Measurements from ENCODE around the gene GNAI1. TPM values are rescaled to one million over a fixed set of nuclear protein-coding genes. Genes with fewer than 3 reads are reported as not detected.

The GNAI1 gene
- total RNA-seq, 1 donor from 2014 or later: 25.2 TPM

DNA sequence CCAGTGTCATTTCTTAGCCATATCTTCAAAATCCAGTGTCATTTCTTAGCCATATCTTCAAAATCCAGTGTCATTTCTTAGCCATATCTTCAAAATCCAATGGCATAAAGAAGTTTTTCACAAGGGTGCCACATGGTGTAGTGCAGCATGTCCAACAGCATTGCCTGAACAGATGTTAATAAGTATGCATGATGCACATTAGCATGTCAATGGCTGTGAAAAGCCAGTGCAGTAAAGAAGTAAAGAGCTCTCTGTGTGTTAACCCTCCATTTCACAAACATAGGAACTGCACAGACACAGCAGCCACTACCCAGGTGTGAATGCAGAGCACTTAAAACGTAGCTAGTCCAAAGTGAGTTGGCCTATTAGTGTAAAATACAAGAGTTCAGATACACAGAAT lies 89.8 kb downstream of the GNAI1 start:
- TF ChIP-seq, protein P1, sequence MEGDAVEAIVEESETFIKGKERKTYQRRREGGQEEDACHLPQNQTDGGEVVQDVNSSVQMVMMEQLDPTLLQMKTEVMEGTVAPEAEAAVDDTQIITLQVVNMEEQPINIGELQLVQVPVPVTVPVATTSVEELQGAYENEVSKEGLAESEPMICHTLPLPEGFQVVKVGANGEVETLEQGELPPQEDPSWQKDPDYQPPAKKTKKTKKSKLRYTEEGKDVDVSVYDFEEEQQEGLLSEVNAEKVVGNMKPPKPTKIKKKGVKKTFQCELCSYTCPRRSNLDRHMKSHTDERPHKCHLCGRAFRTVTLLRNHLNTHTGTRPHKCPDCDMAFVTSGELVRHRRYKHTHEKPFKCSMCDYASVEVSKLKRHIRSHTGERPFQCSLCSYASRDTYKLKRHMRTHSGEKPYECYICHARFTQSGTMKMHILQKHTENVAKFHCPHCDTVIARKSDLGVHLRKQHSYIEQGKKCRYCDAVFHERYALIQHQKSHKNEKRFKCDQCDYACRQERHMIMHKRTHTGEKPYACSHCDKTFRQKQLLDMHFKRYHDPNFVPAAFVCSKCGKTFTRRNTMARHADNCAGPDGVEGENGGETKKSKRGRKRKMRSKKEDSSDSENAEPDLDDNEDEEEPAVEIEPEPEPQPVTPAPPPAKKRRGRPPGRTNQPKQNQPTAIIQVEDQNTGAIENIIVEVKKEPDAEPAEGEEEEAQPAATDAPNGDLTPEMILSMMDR (conservative IDR thresholded peaks at IDR 0.05): no peak
- H3K36me3 Mint-ChIP-seq (ENCODE audit: low read depth): no peaks in the 10 kb centered on the region
- H3K27ac Mint-ChIP-seq (ENCODE audit: unreplicated experiment): no peak overlapping the region
- H3K27me3 Mint-ChIP-seq (ENCODE audit: low read depth): no peaks in the 10 kb centered on the region
- no peaks in the 10 kb centered on the region for H3K9me3 Mint-ChIP-seq
- no peak overlapping the region for H3K4me3 Mint-ChIP-seq
- no peak for DNase-seq (ENCODE audit: low read depth, low spot score)
- H3K4me1 Mint-ChIP-seq: no peaks in the 10 kb centered on the region

DNA sequence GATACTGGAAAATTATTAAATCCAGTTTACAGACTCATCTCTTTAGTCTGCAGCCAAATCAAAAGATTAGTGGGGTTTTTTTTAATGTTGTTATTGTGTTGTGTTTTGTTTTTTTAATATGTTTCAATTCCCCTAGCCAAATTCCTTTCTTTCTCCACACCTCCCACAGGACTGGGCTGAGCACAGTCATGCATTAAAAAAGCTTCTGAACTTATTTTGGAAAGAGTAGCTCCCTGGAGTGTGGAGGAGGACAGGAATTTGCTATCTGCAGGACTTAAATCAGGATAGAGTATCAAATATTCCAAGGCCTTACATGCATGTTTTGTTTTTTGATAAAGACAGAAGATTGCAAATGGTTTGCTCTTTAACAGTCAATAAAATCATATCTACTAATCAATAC lies 90.7 kb downstream of the GNAI1 start:
- TF ChIP-seq, protein P1 (conservative IDR thresholded peaks at IDR 0.05): no peak
- no peak overlapping the region for H3K4me3 Mint-ChIP-seq
- DNase-seq (ENCODE audit: low read depth, low spot score): no peak
- no peak overlapping the region for H3K27ac Mint-ChIP-seq (ENCODE audit: unreplicated experiment)
- no peaks in the 10 kb centered on the region for H3K4me1 Mint-ChIP-seq
- H3K9me3 Mint-ChIP-seq: no peaks in the 10 kb centered on the region
- no peaks in the 10 kb centered on the region for H3K36me3 Mint-ChIP-seq (ENCODE audit: low read depth)
- no peaks in the 10 kb centered on the region for H3K27me3 Mint-ChIP-seq (ENCODE audit: low read depth)

DNA sequence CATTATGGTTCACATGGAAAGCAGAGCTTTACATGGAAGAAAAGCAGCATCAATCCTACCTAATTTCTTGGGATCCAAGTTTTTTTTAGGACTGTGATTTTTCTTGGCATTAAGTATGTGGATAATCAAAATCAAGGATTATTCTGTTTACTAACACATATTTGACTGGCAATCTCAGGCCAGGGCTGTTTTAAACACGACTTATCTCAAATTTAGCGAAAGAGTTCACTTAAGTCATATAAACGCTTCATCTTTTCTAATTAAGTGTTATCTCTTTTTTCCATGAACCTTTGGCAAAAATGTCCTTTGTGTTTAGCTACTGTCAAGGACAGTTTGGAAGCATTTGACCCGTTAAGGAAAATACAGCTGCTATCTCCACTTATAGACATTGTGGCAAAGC lies 92.0 kb downstream of the GNAI1 start:
- H3K4me3 Mint-ChIP-seq: no peak overlapping the region
- H3K27ac Mint-ChIP-seq (ENCODE audit: unreplicated experiment): no peak overlapping the region
- TF ChIP-seq, protein P1 (conservative IDR thresholded peaks at IDR 0.05): no peak
- no peaks in the 10 kb centered on the region for H3K9me3 Mint-ChIP-seq
- DNase-seq (ENCODE audit: low read depth, low spot score): no peak
- H3K27me3 Mint-ChIP-seq (ENCODE audit: low read depth): no peaks in the 10 kb centered on the region
- no peaks in the 10 kb centered on the region for H3K4me1 Mint-ChIP-seq
- no peaks in the 10 kb centered on the region for H3K36me3 Mint-ChIP-seq (ENCODE audit: low read depth)

DNA sequence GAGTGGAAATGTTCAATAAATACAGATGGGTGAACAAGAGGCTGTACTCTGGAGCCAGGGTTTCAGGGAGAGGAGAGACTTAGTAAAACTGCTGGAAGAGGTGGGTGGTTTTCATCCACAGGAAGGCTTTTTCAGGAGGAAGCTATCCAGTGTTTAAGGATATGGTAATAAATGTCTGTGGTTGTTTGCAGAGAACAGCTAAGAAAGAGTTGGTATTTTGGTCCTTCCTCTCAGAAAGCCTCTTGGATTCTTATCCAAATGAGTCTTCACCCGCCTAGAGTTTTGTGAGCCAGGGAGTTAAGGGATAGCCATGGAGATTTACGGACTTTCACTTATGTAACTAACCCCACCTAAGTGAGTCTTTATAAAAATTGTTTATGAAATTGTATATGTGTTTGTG lies 95.7 kb downstream of the GNAI1 start:
- no peaks in the 10 kb centered on the region for H3K9me3 Mint-ChIP-seq
- H3K4me3 Mint-ChIP-seq: no peak overlapping the region
- no peak overlapping the region for H3K27ac Mint-ChIP-seq (ENCODE audit: unreplicated experiment)
- no peaks in the 10 kb centered on the region for H3K27me3 Mint-ChIP-seq (ENCODE audit: low read depth)
- no peaks in the 10 kb centered on the region for H3K4me1 Mint-ChIP-seq
- TF ChIP-seq, protein P1 (conservative IDR thresholded peaks at IDR 0.05): no peak
- DNase-seq (ENCODE audit: low read depth, low spot score): no peak
- H3K36me3 Mint-ChIP-seq (ENCODE audit: low read depth): no peaks in the 10 kb centered on the region

DNA sequence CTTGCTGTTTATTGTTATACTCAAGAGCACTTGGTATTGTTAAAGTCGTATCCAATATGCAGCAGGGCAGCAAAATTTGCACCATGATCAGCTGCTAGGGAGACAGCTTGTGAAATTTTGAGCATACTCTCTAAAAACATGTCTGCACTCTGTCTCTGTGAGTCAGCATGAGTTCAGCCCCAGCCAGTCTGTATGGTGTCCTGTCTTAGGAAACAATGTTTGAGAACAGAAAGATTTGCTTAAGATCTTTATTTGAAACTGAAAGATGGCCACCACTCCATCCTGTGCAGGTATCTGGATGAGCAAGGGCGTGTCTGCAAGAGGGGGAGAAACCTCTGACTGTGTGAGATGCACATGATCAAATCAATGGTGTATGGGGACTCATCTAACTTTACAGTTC lies 97.1 kb downstream of the GNAI1 start:
- H3K27ac Mint-ChIP-seq (ENCODE audit: unreplicated experiment): no peak overlapping the region
- H3K4me1 Mint-ChIP-seq: no peaks in the 10 kb centered on the region
- H3K4me3 Mint-ChIP-seq: no peak overlapping the region
- DNase-seq (ENCODE audit: low read depth, low spot score): no peak
- H3K36me3 Mint-ChIP-seq (ENCODE audit: low read depth): no peaks in the 10 kb centered on the region
- TF ChIP-seq, protein P1 (conservative IDR thresholded peaks at IDR 0.05): no peak
- H3K27me3 Mint-ChIP-seq (ENCODE audit: low read depth): no peaks in the 10 kb centered on the region
- no peaks in the 10 kb centered on the region for H3K9me3 Mint-ChIP-seq
